Measurements from ENCODE around the gene ZPBP2.

ZPBP2 gene

DNA sequence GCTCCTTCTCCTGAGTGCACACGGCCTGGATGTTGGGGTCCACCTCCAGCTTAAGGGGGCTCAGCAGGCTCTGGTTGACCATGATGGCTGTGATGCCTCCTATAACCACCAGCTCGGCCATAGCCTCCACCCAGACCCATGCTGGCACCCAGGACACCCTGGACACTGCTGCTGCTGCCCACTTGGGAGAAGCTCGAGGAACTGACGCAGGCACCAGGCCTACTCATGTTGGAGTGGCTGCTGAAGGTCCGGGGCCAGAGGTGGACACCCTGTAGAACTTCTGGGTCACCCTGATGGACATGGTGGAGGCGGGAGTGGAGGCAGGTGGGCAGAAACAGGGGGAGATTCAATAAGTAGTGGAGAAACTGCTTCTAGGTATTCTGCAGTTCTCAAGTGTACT lies 31.9 kb upstream of the ZPBP2 start:
- Histone ChIP-seq H3K79me2 (ENCODE audit: control insufficient read depth, insufficient read depth, low read length) (no peaks in the 10 kb centered on the region), H2BK120ac (ENCODE audit: low read depth, low read length) (no peak overlapping the region), H3K79me1 (ENCODE audit: low read length) (no peaks in the 10 kb centered on the region), H3K27ac (ENCODE audit: low read depth, low read length) (no peak overlapping the region), H2AK5ac (ENCODE audit: low read length) (no peak overlapping the region), H2BK15ac (replicated peaks; ENCODE audit: low read depth) (no peak overlapping the region), H3K27me3 (ENCODE audit: insufficient read depth, low read length, poor library complexity) (no peaks in the 10 kb centered on the region), H3K9ac (ENCODE audit: low read length) (no peak overlapping the region), H3K4me1 (ENCODE audit: control insufficient read depth, low read depth, low read length) (no peaks in the 10 kb centered on the region), H3K4ac (ENCODE audit: low read depth, low read length) (no peak overlapping the region), H2BK5ac (ENCODE audit: low read length) (no peak overlapping the region), H3K4me3 (ENCODE audit: low read length) (no peak overlapping the region), H4K5ac (ENCODE audit: low read length) (no peak overlapping the region), H3K36me3 (ENCODE audit: control insufficient read depth, insufficient read depth, low read length) (no peaks in the 10 kb centered on the region), H3K56ac (ENCODE audit: low read length) (no peak overlapping the region), H4K8ac (ENCODE audit: low read depth, low read length) (no peak overlapping the region), H3K23ac (ENCODE audit: low read length) (no peak overlapping the region), H3K4me2 (ENCODE audit: low read length) (no peak overlapping the region), H3K18ac (ENCODE audit: low read length) (no peak overlapping the region)
- no peak for DNase-seq
- no CpG with 5 or more reads among the region's 6 CpGs for WGBS (ENCODE audit: extremely low coverage, insufficient coverage, low lambda C conversion rate)

- no peak overlapping the region for H2BK15ac ChIP-seq (replicated peaks; ENCODE audit: low read depth)
- H3K27me3 ChIP-seq (ENCODE audit: insufficient read depth, low read length, poor library complexity) = no peaks in the 10 kb centered on the region
- no peak overlapping the region for H3K56ac ChIP-seq (ENCODE audit: low read length)
- H3K4me1 ChIP-seq (ENCODE audit: control insufficient read depth, low read depth, low read length) = no peaks in the 10 kb centered on the region
- H3K36me3 ChIP-seq (ENCODE audit: control insufficient read depth, insufficient read depth, low read length) = no peaks in the 10 kb centered on the region
- no peak overlapping the region for H3K23ac ChIP-seq (ENCODE audit: low read length)
- H3K4me2 ChIP-seq (ENCODE audit: low read length) = no peak overlapping the region
- H3K9ac ChIP-seq (ENCODE audit: low read length) = no peak overlapping the region
- WGBS (ENCODE audit: extremely low coverage, insufficient coverage, low lambda C conversion rate) = no CpG with 5 or more reads among the region's 1 CpG
- no peak overlapping the region for H3K4me3 ChIP-seq (ENCODE audit: low read length)
- no peak overlapping the region for H2BK120ac ChIP-seq (ENCODE audit: low read depth, low read length)
- no peak overlapping the region for H3K18ac ChIP-seq (ENCODE audit: low read length)
- DNase-seq = no peak
- H3K79me2 ChIP-seq (ENCODE audit: control insufficient read depth, insufficient read depth, low read length) = no peaks in the 10 kb centered on the region
- H4K5ac ChIP-seq (ENCODE audit: low read length) = no peak overlapping the region
- H3K27ac ChIP-seq (ENCODE audit: low read depth, low read length) = no peak overlapping the region
- H2AK5ac ChIP-seq (ENCODE audit: low read length) = no peak overlapping the region
- no peak overlapping the region for H3K4ac ChIP-seq (ENCODE audit: low read depth, low read length)
- H4K8ac ChIP-seq (ENCODE audit: low read depth, low read length) = no peak overlapping the region
- no peaks in the 10 kb centered on the region for H3K79me1 ChIP-seq (ENCODE audit: low read length)
- no peak overlapping the region for H2BK5ac ChIP-seq (ENCODE audit: low read length)
Measured at GRCh38 chr17:39838057-39838456, 29.9 kb upstream of the ZPBP2 start.

DNA sequence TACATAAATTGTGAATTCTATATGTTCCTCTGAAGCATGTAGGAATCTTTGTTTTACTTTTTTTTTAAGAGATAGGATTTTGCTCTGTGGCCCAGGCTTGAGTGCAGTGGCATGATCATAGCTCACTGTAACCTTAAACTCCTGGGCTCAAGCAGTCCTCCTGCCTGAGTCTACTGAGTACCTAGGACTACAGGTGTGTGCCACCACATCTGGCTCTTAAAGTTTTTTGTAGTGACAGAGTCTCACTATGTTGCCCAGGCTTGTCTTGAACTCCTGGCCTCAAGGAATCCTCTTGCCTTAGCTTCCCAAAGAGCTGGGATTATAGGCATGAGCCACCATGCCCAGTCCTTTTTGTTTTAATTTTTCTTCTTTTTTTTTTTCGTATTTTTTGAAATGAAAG lies 29.2 kb upstream of the ZPBP2 start:
- H3K23ac ChIP-seq (ENCODE audit: low read length) = no peak overlapping the region

DNA sequence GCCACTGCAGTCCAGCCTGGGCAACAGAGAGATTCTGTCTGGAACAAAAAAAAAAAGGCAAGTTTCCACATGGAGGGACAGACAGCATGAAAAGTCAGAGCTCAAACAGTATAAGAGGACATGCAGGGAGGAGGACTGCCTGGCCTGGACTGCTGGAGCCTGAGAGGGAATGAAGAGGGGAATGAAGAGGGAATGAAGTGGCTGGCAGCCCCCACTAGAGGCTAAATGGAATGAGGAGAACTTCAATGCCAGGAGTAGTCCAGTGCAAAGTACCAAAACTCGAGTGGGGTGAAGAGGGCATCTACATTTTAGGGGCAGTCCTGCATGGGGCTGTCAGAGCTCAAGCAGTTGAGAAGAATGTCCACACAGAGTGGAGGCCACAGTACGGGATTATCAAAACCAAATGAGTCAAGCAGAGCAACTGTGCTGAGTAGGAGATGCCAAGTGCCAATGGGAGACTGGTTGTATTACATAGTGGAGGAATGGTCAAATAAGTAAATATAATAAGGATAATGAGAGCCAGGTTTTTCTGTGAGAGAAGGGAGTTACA lies 26.8 kb upstream of the ZPBP2 start:
- Histone ChIP-seq H2BK5ac (ENCODE audit: low read length) (no peak overlapping the region), H3K23ac (ENCODE audit: low read length) (no peak overlapping the region), H3K4ac (ENCODE audit: low read depth, low read length) (no peak overlapping the region), H3K18ac (ENCODE audit: low read length) (no peak overlapping the region), H3K27me3 (ENCODE audit: insufficient read depth, low read length, poor library complexity) (no peaks in the 10 kb centered on the region), H3K4me2 (ENCODE audit: low read length) (no peak overlapping the region), H2BK15ac (replicated peaks; ENCODE audit: low read depth) (no peak overlapping the region), H3K56ac (ENCODE audit: low read length) (no peak overlapping the region), H2AK5ac (ENCODE audit: low read length) (no peak overlapping the region), H3K9ac (ENCODE audit: low read length) (no peak overlapping the region), H3K27ac (ENCODE audit: low read depth, low read length) (no peak overlapping the region), H4K8ac (ENCODE audit: low read depth, low read length) (no peak overlapping the region), H3K4me3 (ENCODE audit: low read length) (no peak overlapping the region), H3K4me1 (ENCODE audit: control insufficient read depth, low read depth, low read length) (no peaks in the 10 kb centered on the region), H3K36me3 (ENCODE audit: control insufficient read depth, insufficient read depth, low read length) (no peaks in the 10 kb centered on the region), H2BK120ac (ENCODE audit: low read depth, low read length) (no peak overlapping the region), H4K5ac (ENCODE audit: low read length) (no peak overlapping the region), H3K79me2 (ENCODE audit: control insufficient read depth, insufficient read depth, low read length) (no peaks in the 10 kb centered on the region), H3K79me1 (ENCODE audit: low read length) (no peaks in the 10 kb centered on the region)
- no CpG with 5 or more reads among the region's 2 CpGs for WGBS (ENCODE audit: extremely low coverage, insufficient coverage, low lambda C conversion rate)
- no peak for DNase-seq

More for the DNA sequence above, 29.2 kb upstream of the ZPBP2 start:
- no peak overlapping the region for H3K4ac ChIP-seq (ENCODE audit: low read depth, low read length)
- WGBS (ENCODE audit: extremely low coverage, insufficient coverage, low lambda C conversion rate) = no CpG with 5 or more reads among the region's 1 CpG
- no peaks in the 10 kb centered on the region for H3K4me1 ChIP-seq (ENCODE audit: control insufficient read depth, low read depth, low read length)
- H3K9ac ChIP-seq (ENCODE audit: low read length) = no peak overlapping the region
- no peak overlapping the region for H2BK15ac ChIP-seq (replicated peaks; ENCODE audit: low read depth)
- no peak overlapping the region for H2BK120ac ChIP-seq (ENCODE audit: low read depth, low read length)
- no peaks in the 10 kb centered on the region for H3K36me3 ChIP-seq (ENCODE audit: control insufficient read depth, insufficient read depth, low read length)
- no peak for DNase-seq
- H4K8ac ChIP-seq (ENCODE audit: low read depth, low read length) = no peak overlapping the region
- no peak overlapping the region for H2AK5ac ChIP-seq (ENCODE audit: low read length)
- no peak overlapping the region for H3K56ac ChIP-seq (ENCODE audit: low read length)
- no peaks in the 10 kb centered on the region for H3K27me3 ChIP-seq (ENCODE audit: insufficient read depth, low read length, poor library complexity)
- H2BK5ac ChIP-seq (ENCODE audit: low read length) = no peak overlapping the region
- no peak overlapping the region for H3K4me2 ChIP-seq (ENCODE audit: low read length)
- H3K27ac ChIP-seq (ENCODE audit: low read depth, low read length) = no peak overlapping the region
- H3K79me1 ChIP-seq (ENCODE audit: low read length) = no peaks in the 10 kb centered on the region
- H3K79me2 ChIP-seq (ENCODE audit: control insufficient read depth, insufficient read depth, low read length) = no peaks in the 10 kb centered on the region
- H3K4me3 ChIP-seq (ENCODE audit: low read length) = no peak overlapping the region
- no peak overlapping the region for H3K18ac ChIP-seq (ENCODE audit: low read length)
- no peak overlapping the region for H4K5ac ChIP-seq (ENCODE audit: low read length)

- DNase-seq = no peak
- Histone ChIP-seq H3K36me3 (ENCODE audit: control insufficient read depth, insufficient read depth, low read length) (no peaks in the 10 kb centered on the region), H2BK120ac (ENCODE audit: low read depth, low read length) (no peak overlapping the region), H3K4me3 (ENCODE audit: low read length) (no peak overlapping the region), H3K9ac (ENCODE audit: low read length) (no peak overlapping the region), H2BK15ac (replicated peaks; ENCODE audit: low read depth) (no peak overlapping the region), H3K4me2 (ENCODE audit: low read length) (no peak overlapping the region), H3K4ac (ENCODE audit: low read depth, low read length) (no peak overlapping the region), H3K56ac (ENCODE audit: low read length) (no peak overlapping the region), H3K79me1 (ENCODE audit: low read length) (no peaks in the 10 kb centered on the region), H3K23ac (ENCODE audit: low read length) (no peak overlapping the region), H3K4me1 (ENCODE audit: control insufficient read depth, low read depth, low read length) (no peaks in the 10 kb centered on the region), H3K18ac (ENCODE audit: low read length) (no peak overlapping the region), H3K79me2 (ENCODE audit: control insufficient read depth, insufficient read depth, low read length) (no peaks in the 10 kb centered on the region), H3K27me3 (ENCODE audit: insufficient read depth, low read length, poor library complexity) (no peaks in the 10 kb centered on the region), H2AK5ac (ENCODE audit: low read length) (no peak overlapping the region), H2BK5ac (ENCODE audit: low read length) (no peak overlapping the region), H3K27ac (ENCODE audit: low read depth, low read length) (no peak overlapping the region), H4K8ac (ENCODE audit: low read depth, low read length) (no peak overlapping the region), H4K5ac (ENCODE audit: low read length) (no peak overlapping the region)
- no CpG with 5 or more reads among the region's 8 CpGs for WGBS (ENCODE audit: extremely low coverage, insufficient coverage, low lambda C conversion rate)
Measured at GRCh38 chr17:39845052-39845846, 22.8 kb upstream of the ZPBP2 start.

GRCh38 chr17:39846205-39846604 lies 21.8 kb upstream of the ZPBP2 start:
- H3K27ac ChIP-seq (ENCODE audit: low read depth, low read length) = no peak overlapping the region
- H3K4me3 ChIP-seq (ENCODE audit: low read length) = no peak overlapping the region
- no peak for DNase-seq
- H3K4me1 ChIP-seq (ENCODE audit: control insufficient read depth, low read depth, low read length) = no peaks in the 10 kb centered on the region
- H4K8ac ChIP-seq (ENCODE audit: low read depth, low read length) = no peak overlapping the region
- H3K4ac ChIP-seq (ENCODE audit: low read depth, low read length) = no peak overlapping the region
- H3K9ac ChIP-seq (ENCODE audit: low read length) = no peak overlapping the region
- H2BK15ac ChIP-seq (replicated peaks; ENCODE audit: low read depth) = no peak overlapping the region
- H2BK120ac ChIP-seq (ENCODE audit: low read depth, low read length) = no peak overlapping the region
- H3K4me2 ChIP-seq (ENCODE audit: low read length) = no peak overlapping the region
- no peak overlapping the region for H3K56ac ChIP-seq (ENCODE audit: low read length)
- H3K79me1 ChIP-seq (ENCODE audit: low read length) = no peaks in the 10 kb centered on the region
- no peak overlapping the region for H2AK5ac ChIP-seq (ENCODE audit: low read length)
- no CpG with 5 or more reads among the region's 4 CpGs for WGBS (ENCODE audit: extremely low coverage, insufficient coverage, low lambda C conversion rate)
- H3K27me3 ChIP-seq (ENCODE audit: insufficient read depth, low read length, poor library complexity) = no peaks in the 10 kb centered on the region
- H4K5ac ChIP-seq (ENCODE audit: low read length) = no peak overlapping the region
- H3K36me3 ChIP-seq (ENCODE audit: control insufficient read depth, insufficient read depth, low read length) = no peaks in the 10 kb centered on the region
- H2BK5ac ChIP-seq (ENCODE audit: low read length) = no peak overlapping the region
- no peak overlapping the region for H3K23ac ChIP-seq (ENCODE audit: low read length)
- no peaks in the 10 kb centered on the region for H3K79me2 ChIP-seq (ENCODE audit: control insufficient read depth, insufficient read depth, low read length)
- H3K18ac ChIP-seq (ENCODE audit: low read length) = no peak overlapping the region
